HG03469 (cell line): Measurements from ENCODE around the gene BCL2.

Experiments used
- ATAC-seq: cut with Tn5 transposase; IDR thresholded peaks from one replicate; pipeline ENCODE4 v1.9.1; 2021; ENCODE audit warnings: mild to moderate bottlenecking, moderate library complexity, moderate number of reproducible peaks; ENCODE audit not compliant: unreplicated experiment

BCL2 gene

DNA sequence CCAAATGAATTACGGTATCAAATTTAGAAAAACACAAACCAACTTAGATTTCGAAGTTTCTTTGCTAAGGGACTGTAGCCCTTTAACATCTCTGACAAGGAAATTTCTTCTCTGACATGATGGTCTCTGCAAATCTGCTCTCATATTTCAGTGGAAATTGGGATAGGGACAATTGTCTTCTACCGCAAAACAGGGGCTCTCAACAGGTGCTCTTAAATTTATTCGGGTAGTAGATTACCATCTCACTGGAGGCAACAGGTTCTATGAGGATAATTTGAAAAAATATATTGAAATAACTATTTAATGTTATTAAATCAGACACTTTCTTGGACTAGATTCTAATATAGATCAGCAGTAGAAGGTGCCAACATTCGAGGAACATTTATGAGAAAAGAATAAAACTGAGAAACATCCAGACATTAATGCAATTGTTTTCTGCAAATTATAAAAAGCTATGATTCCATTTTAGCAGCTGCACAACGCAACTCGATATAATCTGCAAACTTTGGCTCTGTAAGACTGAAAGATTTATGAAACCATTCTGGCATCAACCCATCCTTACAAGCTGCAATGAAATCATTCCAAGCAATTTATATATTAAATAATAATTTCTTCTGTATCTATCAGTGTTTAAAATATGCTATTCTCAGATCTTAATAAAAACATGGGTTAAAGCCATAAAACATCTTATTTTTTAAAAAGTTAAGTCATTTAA, 10.0 kb upstream of the BCL2 start:
- ATAC-seq: no peak

- no peak for ATAC-seq
Observed at GRCh38 chr18:63326011-63326410, 6.4 kb upstream of the BCL2 start.

GRCh38 chr18:63325086-63325686, 5.6 kb upstream of the BCL2 start:
- ATAC-seq: no peak

GRCh38 chr18:63322908-63323634, 3.5 kb upstream of the BCL2 start:
- no peak for ATAC-seq

DNA sequence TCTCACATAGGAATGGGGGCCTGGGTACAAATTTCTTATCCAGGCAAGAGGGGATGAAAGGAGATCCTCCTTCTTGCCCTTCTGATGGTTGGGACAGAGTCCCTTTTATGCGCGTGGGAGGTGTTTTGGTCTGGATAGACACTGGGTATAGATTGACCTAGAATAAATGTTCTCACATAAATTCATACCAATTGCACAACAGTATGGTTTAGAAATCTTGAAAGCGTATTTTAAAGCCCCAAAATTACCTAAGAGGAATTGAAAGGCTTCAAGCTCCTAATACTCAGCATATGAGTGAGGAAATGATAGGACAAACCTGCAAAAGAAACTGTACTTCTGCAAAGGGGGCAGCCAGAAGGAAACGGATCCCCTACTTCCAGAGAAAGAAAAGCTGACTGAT, 2.6 kb upstream of the BCL2 start:
- no peak for ATAC-seq

- no peak for ATAC-seq
Observed at GRCh38 chr18:63321291-63321690, 1.7 kb upstream of the BCL2 start.

- ATAC-seq: no peak
Observed at GRCh38 chr18:63320975-63321265, 1.4 kb upstream of the BCL2 start.

- ATAC-seq: peak; percentile 37
Observed at GRCh38 chr18:63320123-63320974, 780 bp upstream of the BCL2 start.

- ATAC-seq: no peak
Observed at GRCh38 chr18:63318889-63319382, 633 bp downstream of the BCL2 start.

- peak; percentile 23 for ATAC-seq
Observed at GRCh38 chr18:63317982-63318888, 1.3 kb downstream of the BCL2 start.

- no peak for ATAC-seq
Observed at GRCh38 chr18:63317556-63317946, 2.0 kb downstream of the BCL2 start.

GRCh38 chr18:63316612-63317555, 2.7 kb downstream of the BCL2 start:
- ATAC-seq: no peak

DNA sequence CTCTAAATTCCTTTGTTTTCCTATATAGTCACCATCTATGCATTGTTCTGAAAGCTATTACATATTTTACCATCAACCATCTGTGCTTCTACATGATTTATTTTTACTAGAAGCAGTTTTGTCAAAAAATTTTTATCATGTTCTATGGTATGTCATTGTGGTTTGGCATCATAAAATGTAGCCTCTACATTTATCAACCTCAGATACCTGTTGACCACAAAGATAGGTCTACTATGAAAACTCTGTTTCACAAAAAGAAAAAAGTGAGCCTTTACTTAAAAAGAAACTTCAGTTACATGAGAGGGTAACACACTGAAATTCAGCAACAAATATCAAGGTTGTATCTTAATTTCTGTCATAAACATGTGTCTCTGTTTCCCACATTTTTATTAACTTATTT, 3.7 kb downstream of the BCL2 start:
- no peak for ATAC-seq

DNA sequence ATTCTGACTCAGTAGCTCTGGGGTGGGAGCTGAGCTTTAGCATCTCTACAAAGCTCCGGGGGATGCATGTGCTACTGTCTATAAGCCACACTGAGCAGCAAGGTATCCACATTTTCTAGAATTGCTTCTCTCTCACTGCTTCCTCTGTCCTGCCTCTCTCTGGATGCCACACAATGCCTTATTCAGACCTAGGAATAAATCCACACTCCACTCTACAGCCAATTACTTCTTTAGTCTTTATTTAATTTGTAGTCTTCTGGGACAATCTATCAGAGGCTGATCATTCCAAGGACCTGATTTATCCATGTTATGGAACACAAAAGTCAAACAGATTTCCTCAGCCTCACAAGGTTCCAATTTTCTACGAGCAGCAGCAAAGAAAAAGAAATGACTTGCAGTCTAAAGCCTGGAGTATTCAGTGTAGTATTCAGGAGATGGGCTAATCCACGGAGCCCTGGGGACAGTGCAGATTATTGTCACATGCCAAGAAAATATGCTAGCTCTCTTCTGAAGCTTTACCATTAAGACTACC, 4.4 kb downstream of the BCL2 start:
- ATAC-seq: no peak

DNA sequence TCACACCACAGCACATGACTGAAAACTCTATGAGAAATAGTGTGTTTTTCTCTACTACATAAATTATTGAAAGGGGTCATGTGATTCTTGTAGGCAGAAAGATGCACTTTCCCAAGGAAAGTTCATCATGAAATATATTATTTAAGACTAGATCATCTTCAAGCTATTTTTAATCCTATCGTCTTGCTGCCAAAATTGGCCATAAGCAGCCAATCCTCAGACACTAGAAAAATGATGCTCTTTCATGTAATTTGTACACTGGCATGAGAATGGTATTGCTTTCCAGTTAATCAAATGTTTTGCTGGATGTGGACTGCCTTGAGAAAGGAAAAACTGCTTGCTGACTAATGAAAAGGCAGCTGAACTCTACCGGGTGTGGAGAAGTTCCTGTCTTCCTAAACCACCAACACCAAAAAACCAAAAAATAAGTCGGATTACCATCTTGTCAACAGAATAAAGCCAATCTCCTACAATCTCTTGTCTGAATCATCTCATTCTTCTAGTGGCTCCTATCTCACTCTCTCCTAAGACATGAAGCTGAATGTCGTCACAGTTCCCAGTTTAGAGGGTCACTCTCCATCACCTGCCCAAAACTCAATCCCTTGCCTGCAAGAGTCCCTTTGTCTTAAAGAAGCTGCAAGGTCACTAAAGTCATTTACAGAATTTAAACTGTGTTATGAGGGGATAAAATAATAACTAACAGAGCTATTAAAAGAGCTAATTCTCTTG, 5.3 kb downstream of the BCL2 start:
- ATAC-seq: no peak

DNA sequence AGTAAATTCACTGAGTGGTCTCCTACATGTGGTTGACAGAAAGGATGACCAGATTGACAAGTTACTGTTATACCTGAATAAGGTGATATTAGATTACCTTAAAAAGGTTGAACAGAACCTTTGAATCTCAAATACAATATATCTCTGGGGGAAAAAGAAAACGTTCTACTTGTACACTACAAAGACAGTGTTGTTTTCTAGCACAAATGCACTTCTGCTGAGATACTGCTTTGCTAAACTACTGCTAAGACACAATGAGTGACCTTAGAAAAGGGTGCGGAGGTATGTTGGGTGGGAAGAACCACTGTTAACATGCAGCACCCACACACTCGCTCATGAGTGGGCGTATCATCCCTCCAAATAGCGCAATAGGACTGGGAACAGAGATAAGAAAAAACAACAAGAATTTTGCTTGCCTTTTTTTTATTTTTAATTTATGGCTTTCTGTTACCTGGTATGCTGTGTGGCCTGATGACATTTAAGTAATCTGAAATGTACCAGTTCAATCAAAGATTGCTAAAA, 6.1 kb downstream of the BCL2 start:
- no peak for ATAC-seq

DNA sequence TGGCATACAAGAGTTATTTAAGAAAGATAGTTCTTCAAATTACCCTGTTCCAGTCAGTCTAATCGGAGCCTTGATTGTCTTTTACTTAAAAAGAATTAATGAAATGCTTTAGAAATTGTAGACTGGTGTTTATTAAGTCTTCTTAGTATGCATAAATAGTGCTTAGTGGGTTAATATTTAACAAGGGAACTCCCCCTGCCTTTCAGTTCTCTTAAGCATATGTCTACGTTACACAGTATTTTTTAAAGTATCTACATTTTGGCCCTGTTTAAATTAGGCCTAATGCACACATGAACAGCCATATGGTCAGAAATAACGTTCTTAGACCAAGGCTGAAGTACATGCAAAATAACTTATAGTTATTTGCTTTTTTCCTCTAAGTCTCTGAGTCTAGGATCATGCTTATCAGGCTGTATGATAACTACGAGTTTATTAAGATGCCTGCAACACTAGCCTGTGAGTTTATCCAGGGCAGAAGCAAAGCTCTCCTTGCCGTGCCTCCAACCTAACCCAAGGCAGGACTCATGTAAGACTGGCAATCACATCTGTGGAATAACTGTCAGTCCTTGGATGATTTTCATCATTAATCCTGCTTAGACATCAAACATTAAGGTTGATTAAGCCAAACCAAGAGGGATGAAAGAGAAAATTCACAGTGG, 6.7 kb downstream of the BCL2 start:
- ATAC-seq: peak; percentile 22
